ENCODE measurements around the gene CHKA.

The CHKA gene

DNA sequence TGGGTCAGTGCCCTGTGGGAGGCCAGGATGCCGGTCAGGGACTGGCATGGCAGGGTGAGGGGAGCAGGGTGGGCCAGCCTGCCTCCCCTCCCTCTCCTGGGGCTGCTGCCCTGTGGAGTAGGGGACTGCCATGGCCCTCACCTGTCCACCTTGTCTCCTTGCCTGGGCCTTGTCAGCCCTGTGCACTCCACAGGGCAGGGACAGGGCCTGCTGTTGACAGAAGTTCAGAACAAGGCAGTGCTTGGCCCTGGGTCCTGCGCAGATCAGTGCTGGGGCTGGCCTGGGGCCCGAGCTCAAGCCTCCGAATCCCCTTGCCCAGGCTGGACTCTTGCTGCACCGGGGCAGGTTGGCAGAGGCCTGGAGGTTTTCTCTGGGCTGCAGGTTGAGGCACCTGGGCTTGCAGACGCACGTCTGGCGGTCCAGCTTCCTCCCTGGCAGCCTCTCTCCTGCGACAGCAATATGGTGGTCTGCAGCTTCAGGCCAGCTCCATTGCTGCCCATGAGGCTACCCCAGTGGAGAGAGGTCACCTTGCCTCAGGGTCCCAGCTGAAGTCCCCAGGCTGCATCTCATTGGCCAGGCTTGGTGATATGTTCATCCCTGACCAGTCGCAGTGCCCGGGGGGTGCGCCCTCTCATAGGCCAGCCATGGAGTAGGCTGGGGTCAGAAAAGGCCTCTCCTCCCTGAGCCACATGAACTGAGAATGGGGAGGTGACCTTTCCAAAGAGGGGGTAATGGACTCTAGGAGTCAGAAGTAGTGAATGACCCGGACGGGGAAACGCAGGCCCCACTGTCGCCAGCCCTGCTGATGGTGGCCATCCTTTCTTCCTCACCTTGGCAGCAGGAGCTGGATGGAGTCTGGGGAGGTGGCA, 21.5 kb upstream of the CHKA start:
- DNase-seq: no peak

DNA sequence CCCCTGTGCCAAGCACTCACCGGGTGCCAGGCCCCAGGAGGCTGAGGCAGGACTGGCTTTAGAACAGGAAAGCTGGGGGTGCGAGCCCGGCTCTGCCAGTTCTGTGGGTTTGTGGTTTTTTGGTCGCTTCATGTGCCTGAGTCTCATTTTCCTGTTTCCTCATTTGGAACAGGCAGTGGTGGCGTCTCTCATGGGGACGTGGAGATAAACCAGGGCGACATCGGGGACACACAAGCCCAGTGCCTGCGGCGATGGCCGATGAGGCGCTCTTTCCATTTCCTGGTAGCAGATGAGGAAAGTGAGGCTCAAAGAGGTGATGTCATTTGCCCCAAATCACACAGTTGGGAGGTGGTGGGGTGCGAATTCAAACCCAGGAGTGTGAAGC, 20.8 kb upstream of the CHKA start:
- no peak for DNase-seq

DNA sequence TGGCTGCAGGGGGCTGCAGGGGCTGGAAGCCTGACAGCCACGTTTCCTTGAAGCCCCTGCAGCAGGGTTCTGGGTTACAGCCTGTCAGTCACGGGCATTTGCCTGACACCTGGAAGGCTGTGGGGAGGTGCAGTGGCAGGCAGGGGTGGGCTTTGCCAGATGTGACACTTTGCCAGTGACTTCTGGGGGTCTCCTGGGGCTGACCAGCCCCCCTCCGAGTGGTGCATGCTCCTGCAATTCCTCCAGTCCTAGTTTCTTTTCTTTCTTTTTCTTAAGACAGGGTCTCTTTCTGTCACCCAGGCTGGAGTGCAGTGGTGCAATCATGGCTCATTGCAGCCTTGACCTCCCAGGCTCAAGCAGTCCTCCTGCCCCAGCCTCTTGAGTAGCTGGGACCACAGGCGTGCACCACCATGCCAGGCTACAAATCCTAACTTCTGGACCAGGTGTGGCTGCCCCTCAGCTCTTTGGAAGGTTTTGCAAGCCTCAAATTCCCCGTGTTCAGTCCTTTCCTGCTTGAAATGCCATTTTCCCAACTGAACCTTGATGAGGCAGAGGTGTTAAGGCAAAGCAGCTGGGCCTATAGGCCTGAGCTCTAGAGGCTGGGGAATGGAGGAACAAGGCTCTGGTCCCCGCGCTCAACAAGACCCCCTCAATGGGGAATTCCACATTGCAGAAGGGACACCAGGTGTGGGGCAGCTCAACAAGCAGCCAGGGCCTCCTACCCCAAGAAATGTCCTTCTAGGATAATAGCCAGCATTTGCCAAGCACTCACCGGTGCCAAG, 20.2 kb upstream of the CHKA start:
- DNase-seq: no peak

DNA sequence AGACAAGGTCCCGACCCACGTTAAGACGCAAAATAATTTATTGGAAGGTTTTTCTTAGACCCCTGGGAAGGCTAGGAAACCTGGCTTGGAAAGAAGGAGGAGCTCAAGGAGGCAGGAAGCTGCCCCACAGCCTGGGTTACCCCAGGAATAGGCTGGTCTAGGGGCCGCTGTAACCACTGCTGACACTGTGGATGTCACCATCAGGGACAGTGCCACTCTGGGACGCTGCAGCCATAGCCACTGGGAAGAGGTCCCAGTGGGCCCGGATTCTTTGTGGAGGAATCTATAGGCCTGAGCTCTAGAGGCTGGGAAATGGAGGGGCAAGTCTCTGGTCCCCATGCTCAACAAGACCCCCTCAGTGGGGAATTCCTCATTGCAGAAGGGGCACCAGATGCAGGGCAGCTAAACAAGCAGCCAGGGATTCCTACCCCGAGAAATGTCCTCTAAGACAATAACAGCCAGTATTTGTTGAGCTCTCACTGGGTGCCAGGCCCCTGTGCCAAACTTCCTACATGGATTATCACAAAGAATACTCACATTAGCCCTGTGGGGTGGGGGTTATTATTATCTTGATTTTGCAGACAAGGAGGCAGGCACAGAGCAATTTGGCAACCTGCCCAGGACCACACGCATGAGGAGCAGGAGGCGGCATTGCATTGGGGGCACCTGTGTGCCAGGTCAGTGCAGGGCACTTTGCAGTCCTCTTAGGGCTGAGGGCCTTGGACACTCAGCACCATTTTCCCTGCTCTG, 19.5 kb upstream of the CHKA start:
- no peak for DNase-seq

DNA sequence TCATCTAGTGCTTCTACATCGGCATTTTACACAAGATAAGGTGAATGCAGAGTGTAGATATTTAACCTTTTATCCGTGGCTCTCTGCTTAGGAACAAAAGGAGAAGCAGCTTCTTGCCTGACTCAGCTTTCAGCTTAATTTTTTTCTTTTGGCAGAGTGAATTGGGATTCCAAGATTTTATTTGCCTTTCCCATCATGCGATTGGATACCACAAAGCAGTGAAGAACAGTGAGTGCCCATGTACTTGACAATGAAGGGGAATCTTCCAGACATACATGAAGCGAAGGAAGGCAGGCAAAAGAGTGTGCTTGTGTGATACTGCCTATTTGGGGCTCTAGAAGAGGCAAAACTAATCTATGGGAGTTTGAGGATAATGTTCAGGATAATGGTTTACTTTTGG, 17.0 kb upstream of the CHKA start:
- DNase-seq: no peak

DNA sequence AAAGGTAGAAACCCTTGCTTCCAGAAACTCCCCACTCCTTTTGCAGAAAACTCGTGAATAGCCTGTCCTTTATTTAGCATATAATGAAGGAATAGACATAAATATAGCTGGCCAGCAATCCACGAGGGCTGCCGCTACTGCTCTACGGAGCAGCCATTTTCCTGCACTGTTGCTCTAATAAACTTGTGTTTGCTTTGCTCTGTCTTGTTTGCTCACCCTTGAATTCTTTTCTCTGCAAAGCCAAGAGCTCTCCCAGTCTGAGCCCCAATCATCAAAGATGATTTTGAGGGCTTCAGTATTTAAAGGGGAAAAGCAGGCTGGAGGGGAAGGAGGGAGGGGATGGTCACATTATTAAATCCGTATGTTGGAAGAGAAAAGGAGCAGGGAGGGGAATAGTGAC, 16.6 kb upstream of the CHKA start:
- DNase-seq: no peak

DNA sequence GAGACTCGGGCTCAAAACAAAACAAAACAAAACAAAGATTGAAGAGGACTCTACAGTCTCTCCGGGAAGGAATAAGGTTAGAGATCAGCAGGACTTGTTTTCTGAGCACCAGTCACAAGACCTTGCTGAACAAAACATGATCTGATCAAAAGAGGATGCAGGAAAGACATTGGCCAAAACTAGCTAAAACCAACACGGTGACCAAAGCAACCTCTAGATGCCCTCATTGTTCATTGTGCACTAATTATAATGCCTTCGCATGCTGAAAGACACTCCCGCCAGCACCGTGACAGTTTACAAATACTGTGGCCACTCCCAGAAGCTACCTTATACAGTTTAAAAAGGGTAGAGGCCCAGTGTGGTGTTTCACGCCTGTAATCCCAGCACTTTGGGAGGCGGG, 15.7 kb upstream of the CHKA start:
- no peak for DNase-seq

DNA sequence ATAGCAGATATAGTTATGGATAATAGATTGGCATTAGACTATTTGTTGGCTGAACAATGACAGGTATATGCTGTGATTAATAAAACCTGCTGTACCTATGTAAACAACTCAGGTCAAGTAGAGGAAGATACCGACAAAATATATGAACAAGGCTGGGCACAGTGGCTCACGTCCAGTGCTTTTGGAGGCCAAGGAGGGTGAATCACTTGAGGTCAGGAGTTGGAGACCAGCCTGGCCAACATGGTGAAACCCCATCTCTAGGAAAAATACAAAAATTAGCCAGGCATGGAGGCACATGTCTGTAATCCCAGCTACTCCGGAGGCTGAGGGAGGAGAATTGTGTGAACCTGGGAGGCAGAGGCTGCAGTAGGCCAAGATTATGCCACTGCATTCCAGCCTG, 14.0 kb upstream of the CHKA start:
- no peak for DNase-seq

DNA sequence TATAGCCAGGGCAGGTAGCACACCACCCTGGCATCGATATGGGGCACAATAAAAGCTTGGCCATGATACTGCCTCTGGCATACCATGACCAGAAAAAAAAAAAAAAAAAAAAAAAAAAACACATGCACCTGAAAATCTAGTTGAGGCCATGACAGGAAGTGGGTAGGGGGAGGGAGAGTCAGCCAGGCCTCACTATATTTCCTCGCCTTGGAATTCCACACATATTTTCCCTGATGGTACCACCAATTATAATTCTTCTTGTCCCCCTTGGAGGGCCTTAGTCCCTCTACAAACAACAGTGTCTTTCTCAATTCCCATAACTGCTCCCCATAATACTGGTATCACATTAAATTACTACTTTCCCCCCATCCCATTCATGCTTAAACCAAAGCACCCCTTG, 12.6 kb upstream of the CHKA start:
- no peak for DNase-seq

DNA sequence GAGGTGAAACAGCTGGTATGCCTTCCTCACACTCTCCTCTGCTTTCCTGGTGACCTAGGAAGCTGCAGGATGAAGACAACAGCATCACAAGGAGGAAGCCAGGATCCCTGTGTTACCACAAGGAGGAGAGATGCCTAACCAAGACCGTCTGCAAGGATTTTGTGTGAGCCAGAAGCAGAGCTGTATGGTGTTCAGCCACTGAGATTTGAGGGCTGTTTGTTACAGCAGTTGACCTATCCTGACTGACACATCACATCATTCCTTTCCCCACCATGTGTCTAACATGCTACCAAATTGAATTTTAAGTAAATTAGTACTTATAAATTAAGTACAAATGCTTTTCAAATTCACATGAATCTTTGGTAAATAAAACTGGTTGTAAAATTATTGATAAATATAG, 8.9 kb upstream of the CHKA start:
- DNase-seq: no peak

DNA sequence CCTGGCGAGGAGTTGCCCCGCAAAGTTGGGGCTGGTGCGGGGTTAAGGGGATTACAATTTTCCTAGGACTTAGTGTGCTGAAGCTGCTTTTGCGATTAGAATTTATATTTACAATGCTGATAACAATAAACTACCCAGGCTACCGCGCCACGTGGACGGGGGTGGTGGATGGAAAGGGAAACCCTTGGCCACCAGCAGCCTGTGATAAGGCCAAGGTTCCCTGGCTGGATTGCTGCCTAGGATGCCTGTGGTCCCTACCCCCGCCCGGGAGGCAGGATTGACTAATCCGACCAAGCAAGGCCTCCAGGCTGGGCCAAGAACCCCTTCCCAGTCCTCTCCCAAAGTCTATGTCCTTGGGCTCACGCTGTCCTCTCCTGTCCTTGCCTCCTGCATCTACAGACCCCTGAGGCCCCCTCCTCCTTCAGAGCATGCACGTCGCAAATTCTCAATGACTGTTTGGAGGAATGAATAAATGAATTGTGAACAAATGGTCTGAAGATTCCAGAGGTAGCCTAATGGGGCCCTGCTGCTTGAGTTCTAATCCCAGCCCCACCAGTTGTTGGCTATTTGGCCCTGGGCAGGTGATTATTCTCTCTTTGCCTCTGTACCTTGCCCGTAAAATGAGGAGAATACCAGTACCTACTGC, 7.6 kb upstream of the CHKA start:
- DNase-seq: no peak

DNA sequence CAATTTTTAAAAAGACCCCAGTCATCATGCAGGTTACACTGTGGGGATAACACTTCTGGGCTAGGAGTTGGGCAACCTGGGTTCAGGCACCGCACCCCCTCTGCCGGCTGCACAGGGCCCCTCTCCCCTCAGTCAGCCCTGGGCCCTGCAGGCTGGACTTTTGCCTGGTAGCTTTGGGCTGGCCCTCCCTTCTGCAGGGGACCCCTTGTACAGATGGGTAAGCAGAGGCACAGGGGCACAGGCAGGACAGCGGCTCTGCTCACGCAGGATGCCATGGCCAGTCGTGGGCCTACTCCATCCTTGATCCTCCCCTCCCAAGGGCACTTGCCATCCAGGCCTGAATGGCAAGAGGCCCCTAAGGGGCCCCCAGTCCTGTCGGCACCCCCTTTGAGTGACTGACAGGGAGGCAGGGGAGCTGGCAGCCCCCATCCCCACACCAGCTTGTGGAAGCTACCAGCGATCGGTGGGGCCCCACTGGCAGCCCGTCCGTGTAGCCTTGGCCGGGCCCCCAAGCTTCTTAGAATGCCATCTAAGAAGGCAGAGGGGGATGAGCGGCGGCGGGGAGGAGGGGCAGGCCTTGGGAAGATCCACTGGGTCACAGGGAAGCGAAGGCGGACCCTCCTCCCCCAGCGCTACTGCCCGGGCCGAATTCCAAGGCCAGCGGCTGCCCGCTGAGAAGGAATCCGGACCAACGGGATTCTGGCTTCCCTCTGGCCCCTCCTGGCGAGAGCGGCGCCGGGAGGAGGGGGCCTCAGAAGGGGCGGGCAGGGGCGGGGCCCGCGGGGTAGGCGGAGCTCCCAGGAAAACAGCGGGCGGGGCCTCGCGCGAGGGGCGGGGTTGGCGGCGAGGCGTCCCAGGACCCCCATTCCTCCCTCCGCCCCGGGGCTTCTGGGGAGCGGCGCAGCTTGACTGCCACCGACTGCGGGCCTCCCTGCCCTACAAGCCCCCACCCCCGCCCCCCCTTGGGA, 6.8 kb upstream of the CHKA start:
- DNase-seq: no peak

DNA sequence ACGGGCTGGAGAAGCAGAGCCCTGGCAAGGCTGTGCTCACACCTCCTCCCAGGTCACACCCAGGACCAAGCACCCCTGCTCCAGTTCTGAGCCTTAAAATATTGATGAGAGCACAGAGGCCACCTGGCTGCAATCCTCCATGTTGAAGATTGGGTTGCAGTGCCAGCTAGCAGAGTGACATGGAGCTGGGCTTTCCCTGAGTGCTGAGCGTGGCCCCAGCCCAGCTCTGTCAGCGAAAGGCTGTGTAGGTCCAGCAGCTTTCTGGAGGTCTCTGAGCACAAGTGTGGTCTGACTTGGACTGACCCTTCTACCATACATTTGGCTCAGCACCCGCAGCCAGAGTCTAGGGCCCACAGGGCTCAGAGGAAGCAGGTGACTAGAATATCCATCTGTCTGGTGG, 4.0 kb upstream of the CHKA start:
- DNase-seq: no peak

DNA sequence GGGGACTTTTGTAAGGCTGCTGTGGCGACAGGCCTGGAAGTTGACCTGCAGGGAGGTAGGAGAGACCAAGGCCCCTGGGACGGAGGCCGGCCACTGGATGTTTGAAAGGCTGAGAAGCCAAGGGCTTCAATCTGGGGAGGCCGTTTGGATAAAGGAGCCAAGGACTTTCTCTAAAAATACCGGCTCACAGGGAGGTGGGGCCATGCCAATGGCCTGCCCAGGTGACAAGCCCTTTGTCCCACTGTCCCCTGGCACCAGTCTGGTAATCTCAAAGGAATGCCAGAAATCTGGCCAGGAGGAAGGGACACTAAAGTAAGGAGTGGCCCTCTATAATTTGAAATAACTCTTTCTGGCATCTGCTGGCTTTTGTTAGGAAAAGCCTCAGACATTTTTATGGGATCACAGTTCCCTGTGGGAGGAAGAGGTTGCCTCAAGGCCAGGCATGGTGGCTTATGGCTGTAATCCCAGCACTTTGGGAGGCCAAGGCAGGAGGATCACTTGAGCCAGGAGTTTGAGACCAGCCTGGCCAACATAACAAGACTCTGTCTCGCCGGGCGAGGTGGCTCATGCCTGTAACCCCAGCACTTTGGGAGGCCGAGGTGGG, 1.9 kb upstream of the CHKA start:
- DNase-seq: no peak

DNA sequence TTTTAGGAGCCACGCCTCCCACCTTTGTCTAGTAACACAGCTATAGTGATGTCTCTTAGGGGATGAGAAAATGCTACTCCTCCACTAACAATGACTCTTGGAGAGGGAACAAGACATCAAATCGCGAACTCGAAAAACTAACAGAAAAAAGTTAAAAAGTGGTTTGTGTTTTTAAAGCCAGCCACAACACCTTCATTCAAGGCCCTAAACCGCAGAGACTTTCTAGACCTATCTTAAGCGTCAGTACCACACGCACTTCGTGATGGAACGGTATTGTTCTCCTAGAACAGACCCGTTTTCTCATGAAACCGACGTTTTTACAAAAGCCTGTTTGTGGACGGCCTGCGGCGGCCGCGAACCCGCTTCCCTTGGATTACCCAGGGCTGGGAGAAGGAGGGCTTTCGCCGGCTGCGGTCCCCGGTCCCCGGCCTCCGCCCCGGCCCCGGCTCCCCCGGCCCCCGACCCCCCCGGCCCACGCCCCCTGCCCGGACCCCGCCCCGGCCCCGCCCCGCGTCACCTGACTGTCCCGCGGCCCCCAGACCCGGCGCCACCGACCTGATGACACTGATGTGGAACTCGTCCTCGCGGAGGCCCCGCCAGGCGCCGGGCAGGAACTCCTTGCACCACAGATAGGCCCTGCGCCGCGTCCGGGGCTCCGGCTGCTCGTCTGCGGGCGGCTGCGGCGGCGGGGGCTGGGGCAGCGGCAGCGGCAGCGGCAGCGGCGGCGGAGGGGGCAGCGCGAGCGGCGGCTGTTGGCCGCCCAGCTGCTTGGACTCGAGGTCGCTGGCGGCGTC, 718 bp downstream of the CHKA start:
- DNase-seq: peak; percentile 28

DNA sequence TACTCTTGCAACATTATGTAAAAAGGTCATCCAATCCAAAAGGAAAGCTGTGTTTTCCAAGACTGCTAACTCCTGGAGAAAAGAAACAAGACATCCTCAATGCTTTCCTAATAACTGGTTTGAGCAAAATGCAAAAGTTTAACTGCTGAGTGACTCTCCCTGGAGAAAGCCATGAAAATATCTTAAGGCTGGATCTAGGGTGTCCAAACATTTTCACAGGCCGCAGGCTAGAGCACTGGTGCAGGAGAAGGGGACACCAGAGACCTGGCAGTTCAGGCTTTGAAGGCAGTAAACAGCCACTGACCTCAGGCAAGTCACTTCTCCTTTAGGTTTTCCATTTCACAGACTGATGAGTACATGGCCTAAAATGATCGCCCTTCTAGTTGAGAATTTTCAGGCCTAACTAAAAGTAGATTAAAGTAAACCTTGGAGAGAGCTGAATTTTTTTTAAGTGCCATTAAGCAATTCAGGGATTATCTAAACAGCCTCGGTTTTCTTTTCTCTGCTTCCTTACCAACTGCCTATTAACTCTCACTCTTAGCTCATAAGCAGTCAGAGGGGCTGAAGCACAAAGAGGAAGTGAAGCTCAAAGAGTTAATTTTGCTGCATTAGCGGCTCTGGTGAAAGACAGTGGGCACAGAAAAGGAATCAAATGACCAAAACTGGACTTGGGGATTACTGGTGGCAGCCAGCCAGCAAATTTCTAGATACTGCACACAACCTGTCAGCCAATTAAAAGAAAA, 2.3 kb downstream of the CHKA start:
- no peak for DNase-seq

DNA sequence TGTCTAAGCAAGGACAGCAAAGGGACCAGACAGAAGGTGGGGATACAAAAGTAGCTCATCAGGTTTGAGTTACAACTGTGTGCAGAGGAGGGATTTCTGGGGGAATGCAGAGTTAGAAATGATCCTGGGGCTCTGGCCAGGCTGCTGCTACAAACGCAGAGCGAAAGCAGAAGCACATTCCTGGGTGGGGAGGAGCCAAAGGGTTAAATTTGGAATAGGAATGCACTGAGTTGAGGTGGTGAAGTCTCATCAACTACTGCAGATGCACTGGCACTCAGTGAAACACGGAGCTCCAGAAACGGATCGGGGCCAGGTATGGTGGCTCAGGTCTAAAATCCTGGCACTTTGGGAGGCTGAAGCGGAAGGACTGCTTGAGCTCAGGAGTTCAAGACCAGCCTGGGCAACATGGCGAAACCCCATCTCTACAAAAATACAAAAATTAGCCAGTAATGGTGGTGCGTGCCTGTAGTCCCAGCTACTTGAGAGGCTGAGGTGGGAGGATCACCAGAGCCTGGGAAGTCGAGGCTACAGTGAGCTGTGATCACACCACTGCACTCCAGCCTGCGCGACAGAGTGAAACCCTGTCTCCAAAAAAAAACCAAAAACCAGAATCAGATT, 3.2 kb downstream of the CHKA start:
- no peak for DNase-seq

DNA sequence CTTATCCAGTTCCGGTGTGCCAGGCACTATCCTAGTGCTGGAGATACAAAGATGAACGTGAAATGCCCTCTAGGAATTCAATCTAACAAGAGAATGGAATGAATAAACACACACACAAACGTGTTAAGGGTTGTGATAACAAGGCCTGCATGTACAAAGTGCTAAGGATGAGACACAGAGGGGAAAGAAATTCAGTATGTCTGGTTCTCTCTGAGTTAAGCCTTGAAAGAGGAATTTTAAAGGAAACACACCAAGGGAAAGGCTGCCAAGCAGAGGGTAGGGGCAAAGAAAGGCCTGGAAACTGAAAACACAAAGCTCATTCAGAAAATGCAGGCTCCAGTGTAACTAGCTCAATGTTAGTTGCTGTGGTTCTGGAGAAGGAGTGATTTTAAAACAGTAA, 4.2 kb downstream of the CHKA start:
- no peak for DNase-seq

DNA sequence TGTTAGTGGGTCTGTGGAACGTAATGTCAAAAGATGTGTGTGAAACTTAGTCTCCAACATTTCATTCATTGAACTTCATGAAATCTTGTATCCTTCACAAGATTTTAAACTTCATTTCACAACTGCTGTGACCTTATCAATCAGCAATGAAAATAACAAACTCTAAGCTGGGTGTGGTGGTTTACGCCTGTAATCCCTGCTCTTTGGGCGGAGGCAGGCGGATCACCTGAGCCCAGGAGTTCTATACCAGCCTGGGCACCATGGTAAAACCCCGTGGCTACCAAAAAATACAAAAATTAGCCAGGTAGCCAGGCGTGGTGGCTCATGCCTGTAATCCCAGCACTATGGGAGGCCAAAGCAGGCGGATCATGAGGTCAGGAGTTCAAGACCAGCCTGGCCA, 5.1 kb downstream of the CHKA start:
- DNase-seq: no peak
